Astrocyte (in vitro differentiated cells and primary cell): ENCODE results near the gene TRIM8. TPM values are rescaled to one million over a fixed set of nuclear protein-coding genes. Genes with fewer than 3 reads are reported as not detected.

Experiments used
- DNase-seq: peaks from one replicate; pipeline ENCODE4 v3.0.0-alpha.2; 2010; ENCODE audit warnings: low read depth
- FAIRE-seq: peaks from 2 replicates; lab custom pipeline; 2011; peaks lifted over from hg19 to GRCh38; lab: Jason Lieb, UNC
- H2AFZ ChIP-seq: 2 replicates; pipeline ENCODE4 v1.6.0; 2012; ENCODE audit warnings: low read depth, low read length, inconsistent platforms
- H3K27ac ChIP-seq: 2 replicates; pipeline ENCODE4 v1.5.1; 2011; ENCODE audit warnings: low read depth, low read length, inconsistent platforms
- H3K27me3 ChIP-seq: 2 replicates; pipeline ENCODE4 v1.6.0; 2011; ENCODE audit warnings: low read length, inconsistent platforms; ENCODE audit not compliant: insufficient read depth
- H3K36me3 ChIP-seq: 2 replicates; pipeline ENCODE4 v1.5.1; 2011; ENCODE audit warnings: low read length, inconsistent platforms; ENCODE audit not compliant: insufficient read depth
- H3K4me1 ChIP-seq: 2 replicates; pipeline ENCODE4 v1.5.1; 2011; ENCODE audit warnings: low read length, inconsistent platforms; ENCODE audit not compliant: insufficient read depth
- H3K4me2 ChIP-seq: 2 replicates; pipeline ENCODE4 v1.6.0; 2012; ENCODE audit warnings: low read length, inconsistent platforms
- H3K4me3 ChIP-seq: 2 replicates; pipeline ENCODE4 v1.5.1; 2011; ENCODE audit warnings: low read depth, mild to moderate bottlenecking, low read length, inconsistent platforms; ENCODE audit not compliant: insufficient read depth
- H3K79me2 ChIP-seq: 2 replicates; pipeline ENCODE4 v1.6.0; 2012; ENCODE audit warnings: mild to moderate bottlenecking, low read length, inconsistent platforms; ENCODE audit not compliant: insufficient read depth
- H3K9ac ChIP-seq: 2 replicates; pipeline ENCODE4 v1.6.0; 2012; ENCODE audit warnings: mild to moderate bottlenecking, low read length, inconsistent platforms
- H3K9me3 ChIP-seq: 2 replicates; pipeline ENCODE4 v1.5.1; 2012; ENCODE audit warnings: low read depth, mild to moderate bottlenecking, low read length, inconsistent platforms; ENCODE audit not compliant: insufficient read depth
- H4K20me1 ChIP-seq: 2 replicates; pipeline ENCODE4 v1.6.0; 2012; ENCODE audit warnings: low read length, inconsistent platforms; ENCODE audit not compliant: insufficient read depth
- H3K27ac Mint-ChIP-seq: one replicate; pipeline ENCODE4 v1.8.0; 2021; ENCODE audit warnings: mild to moderate bottlenecking, mixed read lengths; ENCODE audit not compliant: unreplicated experiment
- H3K27me3 Mint-ChIP-seq: one replicate; pipeline ENCODE4 v1.8.0; 2021; ENCODE audit warnings: low read depth, mixed read lengths; ENCODE audit not compliant: unreplicated experiment
- H3K36me3 Mint-ChIP-seq: one replicate; pipeline ENCODE4 v1.8.0; 2021; ENCODE audit warnings: low read depth, mixed read lengths; ENCODE audit not compliant: unreplicated experiment
- H3K4me1 Mint-ChIP-seq: one replicate; pipeline ENCODE4 v1.8.0; 2021; ENCODE audit warnings: low read depth, mixed read lengths; ENCODE audit not compliant: unreplicated experiment
- H3K4me3 Mint-ChIP-seq: one replicate; pipeline ENCODE4 v1.8.0; 2021; ENCODE audit warnings: mild to moderate bottlenecking, moderate library complexity, mixed read lengths; ENCODE audit not compliant: unreplicated experiment
- H3K9me3 Mint-ChIP-seq: one replicate; pipeline ENCODE4 v1.8.0; 2021; ENCODE audit warnings: mild to moderate bottlenecking, mixed read lengths; ENCODE audit not compliant: unreplicated experiment
- EZH2 ChIP-seq: IDR thresholded peaks from 2 replicates; pipeline ENCODE4 v1.6.1; 2012; ENCODE audit warnings: mild to moderate bottlenecking, low read length, inconsistent platforms; ENCODE audit not compliant: insufficient read depth
- total RNA-seq: library from RNA; stranded (reverse); gene quantifications from 2 replicates; pipeline ENCODE4 v1.2.1, GENCODE V29; 2021
- TF ChIP-seq, protein P1 (sequence below): IDR thresholded peaks from 2 replicates; pipeline ENCODE4 v1.5.1; 2011; ENCODE audit warnings: low read depth, mild to moderate bottlenecking, inconsistent platforms, low read length, moderate library complexity; ENCODE audit not compliant: insufficient read depth

TRIM8 gene
- total RNA-seq, 1 donor from 2014 or later, result 117 TPM

DNA sequence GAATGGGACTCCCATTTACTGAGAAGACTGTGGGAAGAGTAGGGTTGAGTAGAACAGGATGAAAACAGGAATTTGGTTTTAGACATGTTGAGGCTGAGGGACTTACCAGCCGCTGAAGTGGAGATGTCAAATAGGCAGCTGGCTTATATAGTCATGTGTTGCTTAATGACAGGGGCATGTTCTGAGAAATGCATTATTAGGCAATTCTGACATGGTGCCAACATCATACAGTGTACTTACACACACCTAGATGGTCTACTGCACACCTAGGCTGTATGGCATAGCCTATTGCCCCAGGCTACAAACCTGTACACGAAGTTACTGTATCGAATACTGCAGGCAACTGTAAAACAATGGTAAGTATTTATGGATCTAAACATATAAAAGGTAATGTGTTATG lies 52.5 kb downstream of the TRIM8 start:
- no peak for FAIRE-seq
- peaks cover 7% of the 10 kb centered on the region for H3K4me1 Mint-ChIP-seq
- H3K9me3 Mint-ChIP-seq, result no peaks in the 10 kb centered on the region
- H2AFZ ChIP-seq, result no peak overlapping the region
- TF ChIP-seq, protein P1, sequence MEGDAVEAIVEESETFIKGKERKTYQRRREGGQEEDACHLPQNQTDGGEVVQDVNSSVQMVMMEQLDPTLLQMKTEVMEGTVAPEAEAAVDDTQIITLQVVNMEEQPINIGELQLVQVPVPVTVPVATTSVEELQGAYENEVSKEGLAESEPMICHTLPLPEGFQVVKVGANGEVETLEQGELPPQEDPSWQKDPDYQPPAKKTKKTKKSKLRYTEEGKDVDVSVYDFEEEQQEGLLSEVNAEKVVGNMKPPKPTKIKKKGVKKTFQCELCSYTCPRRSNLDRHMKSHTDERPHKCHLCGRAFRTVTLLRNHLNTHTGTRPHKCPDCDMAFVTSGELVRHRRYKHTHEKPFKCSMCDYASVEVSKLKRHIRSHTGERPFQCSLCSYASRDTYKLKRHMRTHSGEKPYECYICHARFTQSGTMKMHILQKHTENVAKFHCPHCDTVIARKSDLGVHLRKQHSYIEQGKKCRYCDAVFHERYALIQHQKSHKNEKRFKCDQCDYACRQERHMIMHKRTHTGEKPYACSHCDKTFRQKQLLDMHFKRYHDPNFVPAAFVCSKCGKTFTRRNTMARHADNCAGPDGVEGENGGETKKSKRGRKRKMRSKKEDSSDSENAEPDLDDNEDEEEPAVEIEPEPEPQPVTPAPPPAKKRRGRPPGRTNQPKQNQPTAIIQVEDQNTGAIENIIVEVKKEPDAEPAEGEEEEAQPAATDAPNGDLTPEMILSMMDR, result no peak
- no peak for TF ChIP-seq EZH2
- H3K9ac ChIP-seq, result no peak overlapping the region
- no peak overlapping the region for H3K4me2 ChIP-seq
- no peak overlapping the region for H3K4me3 ChIP-seq
- peaks cover 3% of the 10 kb centered on the region for H3K36me3 ChIP-seq
- no peaks in the 10 kb centered on the region for H3K79me2 ChIP-seq
- H4K20me1 ChIP-seq, result peaks cover 3% of the 10 kb centered on the region
- H3K4me1 ChIP-seq, result no peaks in the 10 kb centered on the region
- no peak overlapping the region for H3K27ac ChIP-seq
- H3K27me3 ChIP-seq, result no peaks in the 10 kb centered on the region
- no peak overlapping the region for H3K27ac Mint-ChIP-seq
- H3K27me3 Mint-ChIP-seq, result no peaks in the 10 kb centered on the region
- no peak for DNase-seq
- H3K4me3 Mint-ChIP-seq, result no peak overlapping the region
- no peaks in the 10 kb centered on the region for H3K9me3 ChIP-seq
- H3K36me3 Mint-ChIP-seq, result peaks cover 20% of the 10 kb centered on the region

GRCh38 chr10:102698894-102699293 lies 54.6 kb downstream of the TRIM8 start:
- Mint-ChIP-seq H3K27ac (no peak overlapping the region), H3K9me3 (no peaks in the 10 kb centered on the region), H3K36me3 (peaks cover 20% of the 10 kb centered on the region), H3K4me1 (peaks cover 12% of the 10 kb centered on the region), H3K27me3 (no peaks in the 10 kb centered on the region), H3K4me3 (peak overlapping the region; percentile 28)
- Histone ChIP-seq H4K20me1 (peaks cover 3% of the 10 kb centered on the region), H3K79me2 (no peaks in the 10 kb centered on the region), H3K27me3 (no peaks in the 10 kb centered on the region), H3K4me1 (no peaks in the 10 kb centered on the region), H3K27ac (no peak overlapping the region), H3K4me2 (no peak overlapping the region), H2AFZ (no peak overlapping the region), H3K4me3 (no peak overlapping the region), H3K9me3 (no peaks in the 10 kb centered on the region), H3K36me3 (peaks cover 5% of the 10 kb centered on the region), H3K9ac (no peak overlapping the region)
- DNase-seq (no peak), FAIRE-seq (no peak)
- TF ChIP-seq, protein P1, result no peak
- no peak for TF ChIP-seq EZH2

DNA sequence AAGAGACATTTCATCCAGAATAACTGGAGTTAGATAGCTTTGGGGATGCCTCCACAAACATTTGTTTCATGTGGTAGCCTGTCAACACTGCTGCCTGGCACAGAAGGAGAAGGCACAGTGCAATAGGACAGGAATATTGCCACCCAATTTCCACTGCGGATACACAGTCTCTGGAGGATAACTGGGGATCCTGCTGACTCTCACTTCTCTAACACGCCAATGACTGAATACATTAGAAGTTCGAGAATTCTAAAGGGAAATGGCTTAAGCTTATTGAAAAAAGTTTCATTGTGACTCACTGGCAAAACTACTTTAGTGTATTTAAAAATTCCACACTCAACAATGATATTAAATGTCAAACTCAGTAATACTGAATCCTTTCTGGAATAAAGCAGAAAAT lies 57.0 kb downstream of the TRIM8 start:
- no peak overlapping the region for H3K4me3 Mint-ChIP-seq
- FAIRE-seq (no peak), DNase-seq (no peak)
- no peak overlapping the region for H3K9ac ChIP-seq
- TF ChIP-seq, protein P1, result no peak
- no peak for TF ChIP-seq EZH2
- H4K20me1 ChIP-seq, result peaks cover 3% of the 10 kb centered on the region
- peaks cover 25% of the 10 kb centered on the region for H3K4me1 Mint-ChIP-seq
- H3K4me1 ChIP-seq, result peaks cover 13% of the 10 kb centered on the region
- no peak overlapping the region for H3K27ac ChIP-seq
- H3K27me3 ChIP-seq, result no peaks in the 10 kb centered on the region
- no peak overlapping the region for H2AFZ ChIP-seq
- no peak overlapping the region for H3K4me2 ChIP-seq
- peaks cover 17% of the 10 kb centered on the region for H3K36me3 Mint-ChIP-seq
- H3K79me2 ChIP-seq, result peaks cover 9% of the 10 kb centered on the region
- no peak overlapping the region for H3K4me3 ChIP-seq
- H3K27me3 Mint-ChIP-seq, result no peaks in the 10 kb centered on the region
- H3K27ac Mint-ChIP-seq, result no peak overlapping the region
- no peaks in the 10 kb centered on the region for H3K9me3 Mint-ChIP-seq
- H3K36me3 ChIP-seq, result peaks cover 5% of the 10 kb centered on the region
- H3K9me3 ChIP-seq, result no peaks in the 10 kb centered on the region
